Sigmoid colon (tissue), 7 donors: ENCODE data around the gene CRLF1. TPM values are rescaled to one million over a fixed set of nuclear protein-coding genes. Genes with fewer than 3 reads are reported as not detected.
A peak's percentile ranks its signal among the peaks of the same experiment; 100 is the strongest.

ENCODE experiments used
- DNase-seq: peaks from one replicate; pipeline ENCODE4 v3.0.0-alpha.2; 2019
- H3K27ac ChIP-seq, 4 donors: fragments of 200-600 bp; sonication (generic); one replicate each; pipeline ENCODE4 v1.5.1; 2016 to 2019; ENCODE audit warnings: mild to moderate bottlenecking in 1 of 4
- H3K27me3 ChIP-seq, 3 donors: fragments of 200-600 bp; sonication (generic); one replicate each; pipeline ENCODE4 v1.5.1; 2019; ENCODE audit warnings: mild to moderate bottlenecking in 1 of 3
- H3K36me3 ChIP-seq, 4 donors: fragments of 200-600 bp; sonication (generic); one replicate each; pipeline ENCODE4 v1.5.1; 2016 to 2019
- H3K4me1 ChIP-seq, 4 donors: fragments of 200-600 bp; sonication (generic); one replicate each; pipeline ENCODE4 v1.5.1; 2017 to 2019
- H3K4me3 ChIP-seq, 4 donors: fragments of 200-600 bp; sonication (generic); one replicate each; pipeline ENCODE4 v1.5.1; 2017 to 2019; ENCODE audit warnings: mild to moderate bottlenecking in 2 of 4, moderate library complexity in 1 of 4
- H3K9me3 ChIP-seq, 4 donors: fragments of 200-600 bp in 3 of 4; sonication (generic) in 3 of 4; one replicate each; pipeline versions ENCODE4 v1.5.1 to v1.6.1; 2013 to 2019
- EP300 ChIP-seq, 4 donors: sonication (generic); formaldehyde crosslinking; IDR thresholded peaks; one replicate each; pipeline ENCODE4 v1.6.1; 2017; ENCODE audit warnings: antibody characterized with exemption in 4 of 4
- POLR2A ChIP-seq, 2 donors: fragments of 450-650 bp; IDR thresholded peaks; one replicate each; pipeline ENCODE4 v1.6.1; 2016; ENCODE audit warnings: antibody characterized with exemption in 2 of 2, mild to moderate bottlenecking in 2 of 2, moderate library complexity in 2 of 2
- POLR2AphosphoS5 ChIP-seq, 4 donors: sonication (generic); formaldehyde crosslinking; IDR thresholded peaks; one replicate each; pipeline ENCODE4 v1.6.1; 2017; ENCODE audit warnings: antibody characterized with exemption in 4 of 4
- WGBS, 2 donors: extraction: QIAGEN DNeasy Blood & Tissue Kit; methylation state at CpG; one replicate each; pipeline ENCODE4 v1.1.7; 2013; 5-methylcytosine and 5-hydroxymethylcytosine counted together
- intact Hi-C: fragments of 100-400 bp; cut with DNase I; formaldehyde crosslinking; loops from one replicate; pipeline ENCODE4 v1.15.1; 2023
- polyA plus RNA-seq, 3 donors: library from polyadenylated mRNA; stranded (reverse); fragments of 200-250 nt; gene quantifications; one replicate each; pipeline ENCODE4 v1.2.3, GENCODE V29; 2013
- total RNA-seq, 4 donors: library from RNA; depleted of rRNA; stranded (reverse); fragments of >200 nt; gene quantifications; one replicate each; pipeline ENCODE4 v1.1.0, GENCODE V29; 2016
- TF ChIP-seq, protein P1 (sequence below), 4 experiments: fragments of 450-650 bp in 3 of 4; fragments of 200-600 bp in 1 of 4; IDR thresholded peaks; one replicate each; pipeline ENCODE4 v1.5.1; 2016 to 2019; ENCODE audit warnings: antibody characterized with exemption in 4 of 4, mild to moderate bottlenecking in 3 of 4, moderate library complexity in 2 of 4
- donor health status: healthy with polysubstance abuse.
- donor health status: Bipolar disorder and iron deficiency.
- donor health status: healthy.

The CRLF1 gene
- total and polyA plus RNA-seq, 7 donors: 0.60 to 28.8 (median 6.1) TPM; not detected in 1

DNA sequence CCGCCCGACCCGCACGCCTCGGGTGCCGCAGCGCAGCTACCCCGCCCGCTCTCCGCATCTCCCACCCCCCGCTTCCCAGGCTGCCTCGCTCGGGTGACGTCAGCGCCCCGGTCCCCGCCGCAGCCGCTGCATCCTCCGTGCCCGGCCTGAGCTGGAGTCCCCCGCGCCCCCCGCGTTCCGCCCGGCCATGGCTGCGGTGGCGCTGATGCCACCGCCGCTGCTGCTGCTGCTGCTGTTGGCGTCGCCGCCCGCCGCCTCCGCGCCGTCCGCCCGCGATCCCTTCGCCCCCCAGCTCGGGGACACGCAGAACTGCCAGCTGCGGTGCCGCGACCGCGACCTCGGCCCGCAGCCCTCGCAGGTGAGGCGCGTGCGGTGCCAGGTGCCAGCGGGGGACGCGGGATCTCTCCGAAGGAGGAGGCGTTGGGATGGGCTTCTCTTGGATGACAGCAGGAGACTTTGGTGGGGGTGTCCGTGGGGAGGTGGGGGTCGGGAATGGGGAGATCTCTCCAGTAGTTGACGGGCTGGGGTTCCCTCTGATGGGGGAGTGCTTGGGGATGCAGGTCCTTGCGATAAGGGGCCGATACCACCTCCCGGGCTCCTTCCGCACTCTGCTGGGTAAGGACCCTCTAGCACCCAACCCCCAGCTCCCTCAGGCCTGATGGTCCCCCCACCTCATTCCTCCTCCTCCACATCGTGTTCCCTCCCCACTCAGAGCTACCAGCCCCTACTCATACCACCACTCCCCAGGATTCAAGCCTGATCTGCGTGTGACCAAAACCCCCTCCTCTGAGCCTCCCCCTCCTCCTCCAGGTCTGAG is 6.4 kb upstream of the CRLF1 start, which contains the start of gene TMEM59L:
Gene TMEM59L, plus strand, starts transcription at position 99 of the 817 bp plus-strand sequence. Its CDS starts 89 bp downstream, at position 188.
- peaks cover 56 to 98% (median 68%) of the 10 kb centered on the region in 3 donors for H3K27me3 ChIP-seq
- H3K9me3 ChIP-seq: no peaks in the 10 kb centered on the region
- intact Hi-C loops: no loop called here
- 3 to 4% methylated on average over 70 of the region's 70 CpGs for WGBS, 2 donors
- no peak within 1 kb of the TSS for H3K27ac ChIP-seq
- no peaks in the 10 kb centered on the region for H3K36me3 ChIP-seq
- DNase-seq: no peak
- TF ChIP-seq EP300 (IDR thresholded peaks at IDR 0.05) (no peak), POLR2A (IDR thresholded peaks at IDR 0.05) (no peak), POLR2AphosphoS5 (IDR thresholded peaks at IDR 0.05) (no peak)
- TF ChIP-seq, protein P1, sequence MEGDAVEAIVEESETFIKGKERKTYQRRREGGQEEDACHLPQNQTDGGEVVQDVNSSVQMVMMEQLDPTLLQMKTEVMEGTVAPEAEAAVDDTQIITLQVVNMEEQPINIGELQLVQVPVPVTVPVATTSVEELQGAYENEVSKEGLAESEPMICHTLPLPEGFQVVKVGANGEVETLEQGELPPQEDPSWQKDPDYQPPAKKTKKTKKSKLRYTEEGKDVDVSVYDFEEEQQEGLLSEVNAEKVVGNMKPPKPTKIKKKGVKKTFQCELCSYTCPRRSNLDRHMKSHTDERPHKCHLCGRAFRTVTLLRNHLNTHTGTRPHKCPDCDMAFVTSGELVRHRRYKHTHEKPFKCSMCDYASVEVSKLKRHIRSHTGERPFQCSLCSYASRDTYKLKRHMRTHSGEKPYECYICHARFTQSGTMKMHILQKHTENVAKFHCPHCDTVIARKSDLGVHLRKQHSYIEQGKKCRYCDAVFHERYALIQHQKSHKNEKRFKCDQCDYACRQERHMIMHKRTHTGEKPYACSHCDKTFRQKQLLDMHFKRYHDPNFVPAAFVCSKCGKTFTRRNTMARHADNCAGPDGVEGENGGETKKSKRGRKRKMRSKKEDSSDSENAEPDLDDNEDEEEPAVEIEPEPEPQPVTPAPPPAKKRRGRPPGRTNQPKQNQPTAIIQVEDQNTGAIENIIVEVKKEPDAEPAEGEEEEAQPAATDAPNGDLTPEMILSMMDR (IDR thresholded peaks at IDR 0.05): no peak
- H3K4me1 ChIP-seq: peaks cover 0 to 32% (median 26%) of the 10 kb centered on the region in 4 donors
- H3K4me3 ChIP-seq: peak within 1 kb of the TSS; percentile 14 to 59 (median 46)

- Histone ChIP-seq H3K27me3 (peaks cover 63 to 98% (median 74%) of the 10 kb centered on the region in 3 donors), H3K36me3 (no peaks in the 10 kb centered on the region), H3K9me3 (no peaks in the 10 kb centered on the region), H3K27ac (no peak overlapping the region), H3K4me3 (peak overlapping the region; percentile 14 to 59 (median 46)), H3K4me1 (peaks cover 0 to 39% (median 34%) of the 10 kb centered on the region in 4 donors)
- no peak for DNase-seq
- TF ChIP-seq, protein P1 (IDR thresholded peaks at IDR 0.05): no peak
- TF ChIP-seq POLR2AphosphoS5 (IDR thresholded peaks at IDR 0.05) (no peak), EP300 (IDR thresholded peaks at IDR 0.05) (no peak), POLR2A (IDR thresholded peaks at IDR 0.05) (no peak)
- intact Hi-C loops: no loop called here
- 2 to 3% methylated on average over 30 of the region's 30 CpGs for WGBS, 2 donors
Measured at GRCh38 chr19:18612051-18612771, 5.6 kb upstream of the CRLF1 start.

GRCh38 chr19:18611327-18612050 is 4.9 kb upstream of the CRLF1 start:
- H3K4me1 ChIP-seq: peaks cover 0 to 44% (median 38%) of the 10 kb centered on the region in 4 donors
- H3K4me3 ChIP-seq: peak overlapping the region in 2 of 4 donors; percentile 52 to 59
- DNase-seq: no peak
- no peaks in the 10 kb centered on the region for H3K9me3 ChIP-seq
- intact Hi-C loops: no loop called here
- peaks cover 68 to 95% (median 77%) of the 10 kb centered on the region in 3 donors for H3K27me3 ChIP-seq
- H3K27ac ChIP-seq: no peak overlapping the region
- no peak for TF ChIP-seq POLR2A (IDR thresholded peaks at IDR 0.05)
- TF ChIP-seq EP300 (IDR thresholded peaks at IDR 0.05): no peak
- TF ChIP-seq POLR2AphosphoS5 (IDR thresholded peaks at IDR 0.05): no peak
- TF ChIP-seq, protein P1 (IDR thresholded peaks at IDR 0.05): no peak
- H3K36me3 ChIP-seq: no peaks in the 10 kb centered on the region
- WGBS, 2 donors: 1 to 2% methylated on average over 61 to 62 of the region's 62 CpGs

- whole genome bisulfite sequencing, 2 donors: 3 to 4% methylated on average over 45 of the region's 45 CpGs
- DNase-seq: no peak
- H3K4me1 ChIP-seq: peaks cover 0 to 50% (median 44%) of the 10 kb centered on the region in 4 donors
- peaks cover 74 to 96% (median 84%) of the 10 kb centered on the region in 3 donors for H3K27me3 ChIP-seq
- H3K27ac ChIP-seq: no peak overlapping the region
- intact Hi-C loops: no loop called here
- H3K9me3 ChIP-seq: no peaks in the 10 kb centered on the region
- H3K4me3 ChIP-seq: no peak overlapping the region
- no peak for TF ChIP-seq POLR2AphosphoS5 (IDR thresholded peaks at IDR 0.05)
- no peaks in the 10 kb centered on the region for H3K36me3 ChIP-seq
Measured at GRCh38 chr19:18610556-18611326, 4.1 kb upstream of the CRLF1 start.
